K562 (cell line): ENCODE measurements around the gene CERS5. TPM values are rescaled to one million over a fixed set of nuclear protein-coding genes. Genes with fewer than 3 reads are reported as not detected.
A peak's percentile ranks its signal among the peaks of the same experiment; 100 is the strongest.

Source experiments
- CREM ChIP-seq: IDR thresholded peaks from 2 replicates; pipeline ENCODE4 v1.6.1; 2014; ENCODE audit warnings: antibody characterized with exemption, low read depth
- POLR2B ChIP-seq: fragments of 450-650 bp; IDR thresholded peaks from 2 replicates; pipeline ENCODE4 v1.6.1; 2018; ENCODE audit warnings: low read depth; ENCODE audit not compliant: partially characterized antibody
- SIX5 ChIP-seq, 2 experiments: IDR thresholded peaks; 2 replicates each; pipeline ENCODE4 v1.6.1; 2011; ENCODE audit warnings: low read length in 2 of 2, borderline replicate concordance in 1 of 2, low read depth in 1 of 2, mild to moderate bottlenecking in 1 of 2, moderate library complexity in 1 of 2; ENCODE audit not compliant: insufficient read depth in 1 of 2
- XRCC5 ChIP-seq: fragments of 200-400 bp; formaldehyde crosslinking; IDR thresholded peaks from 2 replicates; pipeline ENCODE4 v1.6.1; 2017; ENCODE audit warnings: low read depth, mild to moderate bottlenecking, low read length
- polyA plus RNA-seq, 8 experiments: library from polyadenylated mRNA; depleted of rRNA in 4 of 8; stranded (reverse) in 5 of 8; unstranded in 3 of 8; fragments of >200 nt; fragmentation: Nextera tagmentation in 2 of 8; fragmentation: Illumina TruSeq in 1 of 8; extraction: Ambion mirVana in 2 of 8; extraction: Trizol in 1 of 8; gene quantifications; 2 replicates each; pipeline versions ENCODE4 v1.2.1 to v1.2.3, GENCODE V29; 2011 to 2014; ENCODE audit warnings: inconsistent platforms in 1 of 8, missing spikeins in 1 of 8
- total RNA-seq, 7 experiments: library from RNA; depleted of rRNA in 6 of 7; stranded (reverse); fragments of >200 nt in 6 of 7; fragmentation: Illumina TruSeq in 2 of 7; extraction: Trizol in 2 of 7; gene quantifications; 2 replicates each; pipeline versions ENCODE4 v1.2.1 to v1.2.3, GENCODE V29; 2011 to 2021; ENCODE audit warnings: low replicate concordance in 1 of 7
- TF ChIP-seq, protein P1 (sequence below): fragments of 250-450 bp; sonication (Bioruptor Pico); IDR thresholded peaks from 2 replicates; pipeline ENCODE4 v1.4.0; 2020
- TF ChIP-seq, protein P2 (sequence below): sonication (generic); formaldehyde crosslinking; IDR thresholded peaks from 2 replicates; pipeline ENCODE4 v1.8.0; 2023; ENCODE audit warnings: mild to moderate bottlenecking, missing genetic modification reagents
- TF ChIP-seq, protein P3 (sequence below), 2 experiments: fragments of 450-650 bp; formaldehyde crosslinking in 1 of 2; IDR thresholded peaks; 2 replicates each; pipeline versions ENCODE4 v1.4.0 to v1.6.1; 2014 to 2020; ENCODE audit warnings: mild to moderate bottlenecking in 2 of 2, borderline replicate concordance in 1 of 2, low read depth in 1 of 2

The CERS5 gene
- total and polyA plus RNA-seq, 9 of the 15 experiments (the other 6 are each of a cell fraction or from before 2014, with no cell fraction given), result 6.1 to 47.5 (median 17.8) TPM

DNA sequence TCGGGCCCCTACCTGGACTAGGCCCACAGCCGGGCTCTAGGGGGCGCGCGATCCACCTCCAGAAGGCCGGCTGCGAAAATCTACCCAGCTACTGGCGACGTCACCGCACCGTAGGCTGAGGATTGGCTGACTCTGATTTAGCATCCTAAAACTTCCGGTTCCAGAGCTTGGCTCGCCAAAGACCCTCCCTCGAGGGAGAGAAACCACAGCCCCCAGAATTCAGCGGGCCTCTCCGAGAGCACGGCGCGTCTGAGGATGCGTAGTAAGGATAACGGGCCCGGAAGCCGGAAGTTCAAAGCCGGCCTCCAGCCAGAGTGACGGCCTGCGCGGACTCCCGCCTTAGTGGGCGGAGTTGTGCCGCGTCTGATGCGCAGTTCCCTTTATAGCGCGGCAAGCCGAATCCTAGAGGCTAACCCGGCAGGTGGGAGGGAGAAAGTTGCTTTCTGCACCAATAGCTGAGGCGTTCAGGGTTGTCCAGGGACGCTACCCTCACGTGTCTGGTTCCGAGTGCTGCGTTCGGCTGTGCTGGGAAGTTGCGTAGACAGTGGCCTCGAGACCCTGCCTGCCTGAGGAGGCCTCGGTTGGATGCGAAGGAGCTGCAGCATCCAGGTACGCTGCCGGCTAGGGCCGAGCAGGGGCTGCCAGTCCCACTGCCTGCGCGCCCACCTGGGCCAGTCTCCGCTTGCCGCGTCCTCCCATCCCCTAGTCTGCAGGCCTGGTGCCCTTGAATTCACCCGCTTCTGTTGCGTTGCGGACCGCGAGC is 55.3 kb downstream of the CERS5 start, which contains the start of gene COX14 (continued):
- TF ChIP-seq, protein P1, sequence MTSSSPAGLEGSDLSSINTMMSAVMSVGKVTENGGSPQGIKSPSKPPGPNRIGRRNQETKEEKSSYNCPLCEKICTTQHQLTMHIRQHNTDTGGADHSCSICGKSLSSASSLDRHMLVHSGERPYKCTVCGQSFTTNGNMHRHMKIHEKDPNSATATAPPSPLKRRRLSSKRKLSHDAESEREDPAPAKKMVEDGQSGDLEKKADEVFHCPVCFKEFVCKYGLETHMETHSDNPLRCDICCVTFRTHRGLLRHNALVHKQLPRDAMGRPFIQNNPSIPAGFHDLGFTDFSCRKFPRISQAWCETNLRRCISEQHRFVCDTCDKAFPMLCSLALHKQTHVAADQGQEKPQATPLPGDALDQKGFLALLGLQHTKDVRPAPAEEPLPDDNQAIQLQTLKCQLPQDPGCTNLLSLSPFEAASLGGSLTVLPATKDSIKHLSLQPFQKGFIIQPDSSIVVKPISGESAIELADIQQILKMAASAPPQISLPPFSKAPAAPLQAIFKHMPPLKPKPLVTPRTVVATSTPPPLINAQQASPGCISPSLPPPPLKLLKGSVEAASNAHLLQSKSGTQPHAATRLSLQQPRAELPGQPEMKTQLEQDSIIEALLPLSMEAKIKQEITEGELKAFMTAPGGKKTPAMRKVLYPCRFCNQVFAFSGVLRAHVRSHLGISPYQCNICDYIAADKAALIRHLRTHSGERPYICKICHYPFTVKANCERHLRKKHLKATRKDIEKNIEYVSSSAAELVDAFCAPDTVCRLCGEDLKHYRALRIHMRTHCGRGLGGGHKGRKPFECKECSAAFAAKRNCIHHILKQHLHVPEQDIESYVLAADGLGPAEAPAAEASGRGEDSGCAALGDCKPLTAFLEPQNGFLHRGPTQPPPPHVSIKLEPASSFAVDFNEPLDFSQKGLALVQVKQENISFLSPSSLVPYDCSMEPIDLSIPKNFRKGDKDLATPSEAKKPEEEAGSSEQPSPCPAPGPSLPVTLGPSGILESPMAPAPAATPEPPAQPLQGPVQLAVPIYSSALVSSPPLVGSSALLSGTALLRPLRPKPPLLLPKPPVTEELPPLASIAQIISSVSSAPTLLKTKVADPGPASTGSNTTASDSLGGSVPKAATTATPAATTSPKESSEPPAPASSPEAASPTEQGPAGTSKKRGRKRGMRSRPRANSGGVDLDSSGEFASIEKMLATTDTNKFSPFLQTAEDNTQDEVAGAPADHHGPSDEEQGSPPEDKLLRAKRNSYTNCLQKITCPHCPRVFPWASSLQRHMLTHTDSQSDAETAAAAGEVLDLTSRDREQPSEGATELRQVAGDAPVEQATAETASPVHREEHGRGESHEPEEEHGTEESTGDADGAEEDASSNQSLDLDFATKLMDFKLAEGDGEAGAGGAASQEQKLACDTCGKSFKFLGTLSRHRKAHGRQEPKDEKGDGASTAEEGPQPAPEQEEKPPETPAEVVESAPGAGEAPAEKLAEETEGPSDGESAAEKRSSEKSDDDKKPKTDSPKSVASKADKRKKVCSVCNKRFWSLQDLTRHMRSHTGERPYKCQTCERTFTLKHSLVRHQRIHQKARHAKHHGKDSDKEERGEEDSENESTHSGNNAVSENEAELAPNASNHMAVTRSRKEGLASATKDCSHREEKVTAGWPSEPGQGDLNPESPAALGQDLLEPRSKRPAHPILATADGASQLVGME (CRISPR knock-in tag), result peak; percentile 67; the same call in 1 of the 2 replicates
- TF ChIP-seq POLR2B (peak; percentile 61), CREM (peak; percentile 97), XRCC5 (peak; percentile 65), SIX5 (IDR thresholded peaks at IDR 0.05; ENCODE audit: borderline replicate concordance in 1 of 2, insufficient read depth in 1 of 2, low read depth in 1 of 2, low read length in 2 of 2) (peak; percentile 52 to 68; a peak in 2 of 4 replicates)
- TF ChIP-seq, protein P2, sequence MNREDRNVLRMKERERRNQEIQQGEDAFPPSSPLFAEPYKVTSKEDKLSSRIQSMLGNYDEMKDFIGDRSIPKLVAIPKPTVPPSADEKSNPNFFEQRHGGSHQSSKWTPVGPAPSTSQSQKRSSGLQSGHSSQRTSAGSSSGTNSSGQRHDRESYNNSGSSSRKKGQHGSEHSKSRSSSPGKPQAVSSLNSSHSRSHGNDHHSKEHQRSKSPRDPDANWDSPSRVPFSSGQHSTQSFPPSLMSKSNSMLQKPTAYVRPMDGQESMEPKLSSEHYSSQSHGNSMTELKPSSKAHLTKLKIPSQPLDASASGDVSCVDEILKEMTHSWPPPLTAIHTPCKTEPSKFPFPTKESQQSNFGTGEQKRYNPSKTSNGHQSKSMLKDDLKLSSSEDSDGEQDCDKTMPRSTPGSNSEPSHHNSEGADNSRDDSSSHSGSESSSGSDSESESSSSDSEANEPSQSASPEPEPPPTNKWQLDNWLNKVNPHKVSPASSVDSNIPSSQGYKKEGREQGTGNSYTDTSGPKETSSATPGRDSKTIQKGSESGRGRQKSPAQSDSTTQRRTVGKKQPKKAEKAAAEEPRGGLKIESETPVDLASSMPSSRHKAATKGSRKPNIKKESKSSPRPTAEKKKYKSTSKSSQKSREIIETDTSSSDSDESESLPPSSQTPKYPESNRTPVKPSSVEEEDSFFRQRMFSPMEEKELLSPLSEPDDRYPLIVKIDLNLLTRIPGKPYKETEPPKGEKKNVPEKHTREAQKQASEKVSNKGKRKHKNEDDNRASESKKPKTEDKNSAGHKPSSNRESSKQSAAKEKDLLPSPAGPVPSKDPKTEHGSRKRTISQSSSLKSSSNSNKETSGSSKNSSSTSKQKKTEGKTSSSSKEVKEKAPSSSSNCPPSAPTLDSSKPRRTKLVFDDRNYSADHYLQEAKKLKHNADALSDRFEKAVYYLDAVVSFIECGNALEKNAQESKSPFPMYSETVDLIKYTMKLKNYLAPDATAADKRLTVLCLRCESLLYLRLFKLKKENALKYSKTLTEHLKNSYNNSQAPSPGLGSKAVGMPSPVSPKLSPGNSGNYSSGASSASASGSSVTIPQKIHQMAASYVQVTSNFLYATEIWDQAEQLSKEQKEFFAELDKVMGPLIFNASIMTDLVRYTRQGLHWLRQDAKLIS (CRISPR knock-in tag), result peak; percentile 38; the same call in 1 of the 2 replicates
- TF ChIP-seq, protein P3, sequence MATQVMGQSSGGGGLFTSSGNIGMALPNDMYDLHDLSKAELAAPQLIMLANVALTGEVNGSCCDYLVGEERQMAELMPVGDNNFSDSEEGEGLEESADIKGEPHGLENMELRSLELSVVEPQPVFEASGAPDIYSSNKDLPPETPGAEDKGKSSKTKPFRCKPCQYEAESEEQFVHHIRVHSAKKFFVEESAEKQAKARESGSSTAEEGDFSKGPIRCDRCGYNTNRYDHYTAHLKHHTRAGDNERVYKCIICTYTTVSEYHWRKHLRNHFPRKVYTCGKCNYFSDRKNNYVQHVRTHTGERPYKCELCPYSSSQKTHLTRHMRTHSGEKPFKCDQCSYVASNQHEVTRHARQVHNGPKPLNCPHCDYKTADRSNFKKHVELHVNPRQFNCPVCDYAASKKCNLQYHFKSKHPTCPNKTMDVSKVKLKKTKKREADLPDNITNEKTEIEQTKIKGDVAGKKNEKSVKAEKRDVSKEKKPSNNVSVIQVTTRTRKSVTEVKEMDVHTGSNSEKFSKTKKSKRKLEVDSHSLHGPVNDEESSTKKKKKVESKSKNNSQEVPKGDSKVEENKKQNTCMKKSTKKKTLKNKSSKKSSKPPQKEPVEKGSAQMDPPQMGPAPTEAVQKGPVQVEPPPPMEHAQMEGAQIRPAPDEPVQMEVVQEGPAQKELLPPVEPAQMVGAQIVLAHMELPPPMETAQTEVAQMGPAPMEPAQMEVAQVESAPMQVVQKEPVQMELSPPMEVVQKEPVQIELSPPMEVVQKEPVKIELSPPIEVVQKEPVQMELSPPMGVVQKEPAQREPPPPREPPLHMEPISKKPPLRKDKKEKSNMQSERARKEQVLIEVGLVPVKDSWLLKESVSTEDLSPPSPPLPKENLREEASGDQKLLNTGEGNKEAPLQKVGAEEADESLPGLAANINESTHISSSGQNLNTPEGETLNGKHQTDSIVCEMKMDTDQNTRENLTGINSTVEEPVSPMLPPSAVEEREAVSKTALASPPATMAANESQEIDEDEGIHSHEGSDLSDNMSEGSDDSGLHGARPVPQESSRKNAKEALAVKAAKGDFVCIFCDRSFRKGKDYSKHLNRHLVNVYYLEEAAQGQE (IDR thresholded peaks at IDR 0.05; ENCODE audit: borderline replicate concordance), result peak; percentile 6; the same call in 1 of the 2 replicates
- TF ChIP-seq, protein P3 (CRISPR knock-in tag; IDR thresholded peaks at IDR 0.05; ENCODE audit: low read depth), result 0 out of 2 replicates have a peak, but pooled peaks have one; percentile 22
